Right lobe of liver (tissue), 4 donors: ENCODE data around the gene SLC22A1.

Experiments used
- CTCF ChIP-seq, 4 donors: fragments of 200-600 bp in 3 of 4; fragments of 450-650 bp in 1 of 4; IDR thresholded peaks; one replicate each; pipeline versions ENCODE4 v1.5.1 to v1.8.0; 2016 to 2022; ENCODE audit warnings: antibody characterized with exemption in 4 of 4, mild to moderate bottlenecking in 2 of 4
- POLR2A ChIP-seq: fragments of 450-650 bp; IDR thresholded peaks from one replicate; pipeline ENCODE4 v1.6.1; 2017; ENCODE audit warnings: antibody characterized with exemption, mild to moderate bottlenecking
- donor health status: DM: no; HTN: no; CAD: no.
- donor health status: DM: no; HTN: no; CAD: no.
- donor health status: DM: no; HTN: yes; CAD: no.

- TF ChIP-seq CTCF (IDR thresholded peaks at IDR 0.05) (no peak), POLR2A (no peak)
Measured at GRCh38 chr6:160112628-160113299, 8.9 kb upstream of the SLC22A1 start.
